Nephron progenitor cell (in vitro differentiated cells): Measurements from ENCODE around the gene THBS4.

Source experiments
- DNase-seq: peaks from one replicate; pipeline ENCODE4 v3.0.0; 2021
- H3K27ac Mint-ChIP-seq: 2 replicates; pipeline ENCODE4 v1.8.0; 2021; ENCODE audit warnings: mild to moderate bottlenecking, moderate library complexity, mixed read lengths
- H3K27me3 Mint-ChIP-seq: 2 replicates; pipeline ENCODE4 v1.8.0; 2021; ENCODE audit warnings: mild to moderate bottlenecking, low read depth, mixed read lengths; ENCODE audit not compliant: poor library complexity
- H3K36me3 Mint-ChIP-seq: 2 replicates; pipeline ENCODE4 v1.8.0; 2021; ENCODE audit warnings: low read depth, mixed read lengths
- H3K4me1 Mint-ChIP-seq: 2 replicates; pipeline ENCODE4 v1.8.0; 2021; ENCODE audit warnings: mixed read lengths
- H3K4me3 Mint-ChIP-seq: 2 replicates; pipeline ENCODE4 v1.8.0; 2021; ENCODE audit warnings: mild to moderate bottlenecking, moderate library complexity, mixed read lengths
- H3K9me3 Mint-ChIP-seq: 2 replicates; pipeline ENCODE4 v1.8.0; 2021; ENCODE audit warnings: mild to moderate bottlenecking, moderate library complexity, mixed read lengths
- TF ChIP-seq, protein P1 (sequence below): fragments of 200-600 bp; sonication (generic); IDR thresholded peaks from 2 replicates; pipeline ENCODE4 v1.5.0; 2021; ENCODE audit warnings: antibody characterized with exemption

THBS4 gene

DNA sequence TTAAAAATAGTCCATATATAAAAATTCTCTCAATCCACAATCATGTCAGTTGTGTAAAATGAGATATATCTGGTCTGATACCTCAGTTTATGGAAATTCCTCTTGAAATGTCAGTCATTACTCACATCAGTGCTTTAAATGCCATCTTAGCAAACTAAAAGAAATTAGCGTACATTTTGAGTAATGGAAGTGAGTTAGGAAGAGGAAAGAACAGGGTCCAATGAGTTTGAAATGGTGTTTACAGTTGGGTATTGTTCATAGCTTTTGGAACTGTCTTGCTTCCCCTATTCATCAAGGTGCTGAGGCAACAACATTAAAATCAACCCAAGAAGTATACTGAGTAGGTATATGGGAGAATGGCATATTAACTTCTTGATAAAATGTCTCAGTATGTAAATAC, 35.4 kb upstream of the THBS4 start:
- H3K27me3 Mint-ChIP-seq, result peaks cover 9% of the 10 kb centered on the region
- H3K36me3 Mint-ChIP-seq, result peaks cover 27% of the 10 kb centered on the region
- H3K4me3 Mint-ChIP-seq, result no peak overlapping the region
- no peaks in the 10 kb centered on the region for H3K9me3 Mint-ChIP-seq
- no peak for DNase-seq
- no peak overlapping the region for H3K27ac Mint-ChIP-seq
- H3K4me1 Mint-ChIP-seq, result no peaks in the 10 kb centered on the region
- TF ChIP-seq, protein P1, sequence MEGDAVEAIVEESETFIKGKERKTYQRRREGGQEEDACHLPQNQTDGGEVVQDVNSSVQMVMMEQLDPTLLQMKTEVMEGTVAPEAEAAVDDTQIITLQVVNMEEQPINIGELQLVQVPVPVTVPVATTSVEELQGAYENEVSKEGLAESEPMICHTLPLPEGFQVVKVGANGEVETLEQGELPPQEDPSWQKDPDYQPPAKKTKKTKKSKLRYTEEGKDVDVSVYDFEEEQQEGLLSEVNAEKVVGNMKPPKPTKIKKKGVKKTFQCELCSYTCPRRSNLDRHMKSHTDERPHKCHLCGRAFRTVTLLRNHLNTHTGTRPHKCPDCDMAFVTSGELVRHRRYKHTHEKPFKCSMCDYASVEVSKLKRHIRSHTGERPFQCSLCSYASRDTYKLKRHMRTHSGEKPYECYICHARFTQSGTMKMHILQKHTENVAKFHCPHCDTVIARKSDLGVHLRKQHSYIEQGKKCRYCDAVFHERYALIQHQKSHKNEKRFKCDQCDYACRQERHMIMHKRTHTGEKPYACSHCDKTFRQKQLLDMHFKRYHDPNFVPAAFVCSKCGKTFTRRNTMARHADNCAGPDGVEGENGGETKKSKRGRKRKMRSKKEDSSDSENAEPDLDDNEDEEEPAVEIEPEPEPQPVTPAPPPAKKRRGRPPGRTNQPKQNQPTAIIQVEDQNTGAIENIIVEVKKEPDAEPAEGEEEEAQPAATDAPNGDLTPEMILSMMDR, result no peak

- Mint-ChIP-seq H3K4me1 (no peaks in the 10 kb centered on the region), H3K9me3 (no peaks in the 10 kb centered on the region), H3K27me3 (peaks cover 6% of the 10 kb centered on the region), H3K36me3 (peaks cover 27% of the 10 kb centered on the region), H3K27ac (peak overlapping the region; percentile 11), H3K4me3 (no peak overlapping the region)
- no peak for DNase-seq
- TF ChIP-seq, protein P1, result no peak
Measured at GRCh38 chr5:80002677-80003076, 32.5 kb upstream of the THBS4 start.

DNA sequence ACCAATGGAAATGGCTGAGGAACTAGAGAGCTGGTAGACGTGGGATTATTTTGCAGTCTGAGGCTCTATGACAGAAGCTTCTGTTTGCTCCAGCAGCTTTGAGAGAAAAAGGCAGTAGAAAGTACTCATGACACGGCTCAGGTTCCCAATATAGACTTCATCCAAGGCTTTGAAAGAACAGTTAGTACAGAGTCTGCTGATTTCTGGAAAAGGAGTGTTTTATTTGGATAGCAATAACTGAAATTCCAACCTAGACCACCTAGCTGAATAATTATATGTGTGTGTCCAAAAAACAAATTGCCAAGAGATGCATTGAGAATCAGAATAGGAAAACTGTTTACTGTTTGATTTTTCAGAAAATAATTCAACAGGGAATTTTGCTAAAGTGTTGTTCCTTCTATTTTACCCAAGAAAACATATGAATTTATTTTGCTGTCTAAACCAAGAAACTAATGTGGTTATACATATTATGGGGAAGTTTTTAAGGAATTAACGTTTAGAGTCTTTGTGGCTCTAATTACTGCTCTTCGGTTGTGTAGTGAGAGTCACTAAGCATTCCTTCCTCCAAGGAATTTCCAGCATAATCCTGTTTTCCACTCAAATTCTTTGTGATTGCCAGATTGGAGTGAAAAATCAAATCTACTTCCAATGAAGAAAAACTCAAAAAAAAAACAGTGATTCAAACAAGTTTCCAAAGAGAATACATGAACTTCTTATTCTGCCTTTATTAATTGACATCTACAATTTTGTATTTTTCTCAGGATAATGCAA, 26.0 kb upstream of the THBS4 start:
- no peaks in the 10 kb centered on the region for H3K4me1 Mint-ChIP-seq
- TF ChIP-seq, protein P1, result no peak

GRCh38 chr5:80010754-80011392, 24.3 kb upstream of the THBS4 start:
- Mint-ChIP-seq H3K9me3 (peaks cover 7% of the 10 kb centered on the region), H3K4me3 (no peak overlapping the region), H3K27ac (peak overlapping the region; percentile 62), H3K36me3 (peaks cover 30% of the 10 kb centered on the region), H3K27me3 (peaks cover 3% of the 10 kb centered on the region), H3K4me1 (no peaks in the 10 kb centered on the region)
- TF ChIP-seq, protein P1, result no peak
- DNase-seq, result no peak

More for the DNA sequence above, 26.0 kb upstream of the THBS4 start:
- DNase-seq, result no peak
- no peak overlapping the region for H3K27ac Mint-ChIP-seq
- H3K27me3 Mint-ChIP-seq, result peaks cover 3% of the 10 kb centered on the region
- no peak overlapping the region for H3K4me3 Mint-ChIP-seq
- H3K36me3 Mint-ChIP-seq, result peaks cover 30% of the 10 kb centered on the region
- H3K9me3 Mint-ChIP-seq, result peaks cover 7% of the 10 kb centered on the region

- Mint-ChIP-seq H3K4me3 (no peak overlapping the region), H3K4me1 (no peaks in the 10 kb centered on the region)
- TF ChIP-seq, protein P1, result no peak
Measured at GRCh38 chr5:80025069-80025468, 10.1 kb upstream of the THBS4 start.

More at GRCh38 chr5:80025069-80025468, 10.1 kb upstream of the THBS4 start:
- Mint-ChIP-seq H3K27me3 (peaks cover 5% of the 10 kb centered on the region), H3K36me3 (no peaks in the 10 kb centered on the region), H3K9me3 (no peaks in the 10 kb centered on the region), H3K27ac (no peak overlapping the region)
- no peak for DNase-seq
